HG03378 (cell line): ENCODE data around the gene ADGRG2.

Experiments used
- ATAC-seq: cut with Tn5 transposase; IDR thresholded peaks from one replicate; pipeline ENCODE4 v1.9.1; 2021; ENCODE audit warnings: mild to moderate bottlenecking, moderate library complexity; ENCODE audit not compliant: unreplicated experiment

ADGRG2 gene, protein sequence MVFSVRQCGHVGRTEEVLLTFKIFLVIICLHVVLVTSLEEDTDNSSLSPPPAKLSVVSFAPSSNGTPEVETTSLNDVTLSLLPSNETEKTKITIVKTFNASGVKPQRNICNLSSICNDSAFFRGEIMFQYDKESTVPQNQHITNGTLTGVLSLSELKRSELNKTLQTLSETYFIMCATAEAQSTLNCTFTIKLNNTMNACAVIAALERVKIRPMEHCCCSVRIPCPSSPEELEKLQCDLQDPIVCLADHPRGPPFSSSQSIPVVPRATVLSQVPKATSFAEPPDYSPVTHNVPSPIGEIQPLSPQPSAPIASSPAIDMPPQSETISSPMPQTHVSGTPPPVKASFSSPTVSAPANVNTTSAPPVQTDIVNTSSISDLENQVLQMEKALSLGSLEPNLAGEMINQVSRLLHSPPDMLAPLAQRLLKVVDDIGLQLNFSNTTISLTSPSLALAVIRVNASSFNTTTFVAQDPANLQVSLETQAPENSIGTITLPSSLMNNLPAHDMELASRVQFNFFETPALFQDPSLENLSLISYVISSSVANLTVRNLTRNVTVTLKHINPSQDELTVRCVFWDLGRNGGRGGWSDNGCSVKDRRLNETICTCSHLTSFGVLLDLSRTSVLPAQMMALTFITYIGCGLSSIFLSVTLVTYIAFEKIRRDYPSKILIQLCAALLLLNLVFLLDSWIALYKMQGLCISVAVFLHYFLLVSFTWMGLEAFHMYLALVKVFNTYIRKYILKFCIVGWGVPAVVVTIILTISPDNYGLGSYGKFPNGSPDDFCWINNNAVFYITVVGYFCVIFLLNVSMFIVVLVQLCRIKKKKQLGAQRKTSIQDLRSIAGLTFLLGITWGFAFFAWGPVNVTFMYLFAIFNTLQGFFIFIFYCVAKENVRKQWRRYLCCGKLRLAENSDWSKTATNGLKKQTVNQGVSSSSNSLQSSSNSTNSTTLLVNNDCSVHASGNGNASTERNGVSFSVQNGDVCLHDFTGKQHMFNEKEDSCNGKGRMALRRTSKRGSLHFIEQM

DNA sequence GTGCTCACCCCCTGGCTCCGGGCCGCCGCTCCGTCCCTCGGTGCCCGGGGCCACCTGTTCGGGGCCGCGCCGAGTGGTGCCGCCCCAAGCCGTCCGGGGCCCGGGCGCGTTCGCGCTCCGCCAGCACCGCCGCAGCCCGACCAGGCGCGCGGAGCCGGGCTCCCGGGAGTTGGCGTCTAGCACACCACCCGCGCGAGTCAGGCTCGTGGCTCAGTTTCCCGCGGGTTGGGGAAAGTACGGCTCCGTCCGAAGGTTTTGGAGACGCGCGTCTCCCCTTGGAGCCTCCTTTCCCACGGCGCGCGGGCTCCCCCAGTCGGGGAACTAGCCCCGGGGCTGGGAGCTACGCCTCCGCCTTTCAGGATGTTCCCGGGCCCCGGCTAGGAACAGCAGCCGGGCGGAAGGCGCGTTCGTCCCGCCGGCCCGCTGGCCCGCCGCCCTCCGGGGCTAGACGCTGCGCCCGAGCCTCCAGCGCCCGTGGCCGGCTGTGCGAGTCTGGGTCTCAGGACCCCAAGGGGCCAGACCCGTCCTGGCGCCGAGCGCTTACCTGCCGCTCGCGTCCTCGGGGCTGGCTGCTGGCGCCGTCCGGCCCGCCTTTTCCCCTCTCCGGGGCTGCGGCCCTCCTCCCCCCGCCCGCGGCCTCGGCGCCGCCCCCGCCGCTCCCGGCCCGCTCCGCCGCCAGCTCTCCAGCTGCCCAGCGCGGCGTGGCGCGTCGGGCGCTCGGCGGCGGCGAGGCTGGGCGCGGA, at the start of gene ADGRG2:
TSS of gene ADGRG2 (minus strand) at position 571 of the 743 bp plus-strand sequence. CDS start 53,634 bp downstream, outside the sequence.
- no peak for ATAC-seq

DNA sequence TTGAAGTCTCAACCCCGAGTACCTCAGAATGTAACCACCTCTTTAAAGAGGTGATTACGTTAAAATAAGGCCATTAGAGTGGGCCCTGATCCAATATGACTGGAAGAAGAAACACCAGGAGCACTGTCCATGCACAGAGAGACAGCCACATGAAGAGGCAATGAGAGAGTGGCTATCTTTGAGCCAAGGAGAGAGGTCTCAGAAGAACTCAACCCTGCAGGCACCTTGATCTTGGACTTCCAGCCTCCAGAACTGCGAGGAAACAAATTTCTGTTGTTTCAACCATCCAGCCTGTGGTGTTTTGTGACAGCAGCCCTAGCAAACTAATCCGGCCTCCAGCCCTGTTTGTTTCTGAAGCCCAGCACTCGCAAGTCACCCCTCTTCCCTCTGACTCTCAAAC, 46.3 kb upstream of the ADGRG2 start:
- no peak for ATAC-seq

DNA sequence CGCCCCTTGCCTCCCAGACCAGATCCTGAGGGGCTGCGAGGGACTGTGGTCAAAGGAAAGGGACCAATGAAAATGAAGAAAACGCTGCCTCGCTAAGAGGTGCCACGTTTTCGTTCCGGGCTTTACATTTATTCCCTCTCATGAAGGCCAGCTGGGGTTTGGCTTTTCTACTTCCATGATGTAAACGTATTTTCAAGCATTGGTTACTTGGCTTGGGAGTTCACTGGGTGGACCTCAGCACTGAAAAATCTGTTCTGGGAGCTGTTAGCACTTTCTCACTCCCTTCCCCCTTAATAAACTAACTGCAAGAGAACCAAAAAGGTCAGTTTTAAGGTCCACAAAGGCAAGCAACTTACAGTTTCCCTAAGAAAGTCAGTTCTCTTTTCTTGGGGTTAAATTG, 40.6 kb upstream of the ADGRG2 start:
- no peak for ATAC-seq

DNA sequence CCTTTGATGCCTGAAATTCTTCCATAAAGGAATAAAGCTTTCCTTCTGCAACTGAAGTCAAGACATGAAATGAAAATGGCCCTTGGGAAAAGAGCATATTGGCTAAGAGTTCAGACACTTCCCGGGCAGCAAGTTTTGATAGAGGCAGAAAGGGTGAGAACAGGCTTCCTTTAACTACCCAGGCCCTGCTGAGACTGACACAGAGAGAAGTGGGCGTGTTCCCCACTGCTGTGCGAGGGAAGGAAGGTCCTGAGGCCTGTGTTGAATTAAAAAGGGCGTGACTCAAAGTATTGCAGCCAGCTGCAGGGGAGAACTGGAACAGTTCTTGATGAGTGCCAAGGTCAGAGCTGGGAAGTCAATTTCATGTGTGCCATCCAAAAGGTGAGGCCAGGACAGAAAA, 33.9 kb upstream of the ADGRG2 start:
- ATAC-seq, result no peak

DNA sequence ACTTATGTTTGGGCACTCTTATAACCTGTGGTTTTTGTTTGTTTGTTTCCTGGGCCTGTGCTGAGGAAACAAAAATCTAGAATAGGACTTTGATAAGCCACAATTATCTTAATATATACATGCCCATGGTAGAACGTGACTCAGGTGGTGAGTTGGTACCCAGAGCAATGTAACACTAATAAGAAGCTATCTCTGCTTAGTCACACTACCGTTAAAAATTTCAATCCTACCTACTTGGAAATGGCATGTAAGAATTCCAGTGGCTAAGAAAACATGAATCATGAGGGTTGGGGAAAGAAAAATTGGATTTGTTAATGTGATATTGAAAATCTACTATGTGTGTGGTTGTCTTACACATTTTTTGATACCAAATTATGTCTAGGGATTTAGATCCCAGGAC, 30.5 kb upstream of the ADGRG2 start:
- ATAC-seq, result no peak

DNA sequence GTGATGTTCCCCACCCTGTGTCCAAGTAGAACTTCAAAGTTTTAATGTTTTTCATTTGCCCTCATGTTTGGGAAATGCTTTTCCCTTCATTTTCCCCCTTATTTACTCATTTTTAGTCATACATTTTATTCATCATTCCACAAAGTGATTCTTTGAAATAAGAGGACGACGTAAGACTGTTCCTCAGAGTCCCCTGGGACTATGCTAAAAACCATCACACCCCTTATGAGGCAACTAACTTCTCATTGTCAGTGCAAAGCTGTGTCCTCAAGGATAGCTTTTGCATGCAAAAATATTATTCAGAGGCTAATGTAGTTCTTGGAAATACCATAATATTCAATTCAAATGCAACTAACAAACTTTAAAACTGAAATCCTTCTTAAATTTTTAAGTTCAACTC, 14.8 kb upstream of the ADGRG2 start:
- ATAC-seq, result no peak

DNA sequence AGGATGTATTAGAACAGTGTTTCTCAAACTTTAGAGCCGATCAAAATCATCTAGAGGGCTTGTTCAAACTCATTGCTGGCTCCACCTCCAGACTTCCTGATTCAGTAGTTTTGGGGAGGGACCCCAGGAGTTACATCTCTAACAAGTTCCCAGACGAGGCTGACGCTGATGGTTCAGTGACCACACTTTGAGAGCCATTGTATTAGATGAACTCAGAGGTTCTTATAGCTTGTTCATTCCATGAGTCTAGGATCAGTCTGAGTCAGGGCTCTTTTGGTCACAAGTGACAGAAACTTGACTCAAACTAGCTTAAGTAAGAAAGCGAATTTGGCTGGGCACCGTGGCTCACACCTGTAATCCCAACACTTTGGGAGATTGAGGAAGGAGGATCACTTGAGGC, 11.5 kb upstream of the ADGRG2 start:
- ATAC-seq, result no peak

DNA sequence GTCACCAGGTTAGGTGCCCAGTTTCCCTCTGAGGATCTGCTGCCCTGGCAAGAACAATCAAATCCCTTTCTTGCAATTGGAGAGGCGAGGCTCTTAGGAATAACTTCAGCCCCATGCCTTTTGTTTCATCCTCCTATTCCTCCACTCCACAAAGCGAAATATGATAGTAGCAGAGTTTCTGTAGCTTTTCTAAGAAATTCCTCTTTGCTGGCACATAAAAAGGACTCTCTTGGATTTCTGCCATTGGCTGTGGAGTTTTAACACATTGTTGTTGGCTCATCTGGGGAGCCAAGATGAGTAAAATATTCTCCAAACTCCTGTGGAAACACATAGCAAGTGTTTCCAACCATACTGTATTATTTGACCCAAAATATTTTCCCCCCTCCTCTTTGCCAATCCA, 11.0 kb upstream of the ADGRG2 start:
- ATAC-seq, result no peak

DNA sequence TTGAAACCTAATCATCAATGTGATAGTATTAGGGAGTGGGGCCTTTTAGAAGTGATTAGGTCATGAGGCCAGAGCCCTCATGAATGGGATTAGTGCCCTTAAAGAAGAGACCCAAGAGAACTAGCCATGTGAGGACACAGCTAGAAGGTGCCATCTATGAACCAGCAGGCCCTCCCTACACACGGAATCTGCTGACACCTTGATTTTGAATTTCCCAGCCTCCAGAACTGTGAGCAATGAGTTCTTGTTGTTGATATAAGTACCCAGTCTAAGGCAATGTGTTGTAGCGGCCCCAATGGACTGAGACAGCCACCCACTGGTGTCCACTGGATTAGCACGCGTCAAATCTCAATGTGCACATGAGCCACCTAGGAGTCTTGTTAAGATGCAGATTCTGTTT, 8.4 kb upstream of the ADGRG2 start:
- ATAC-seq, result no peak

DNA sequence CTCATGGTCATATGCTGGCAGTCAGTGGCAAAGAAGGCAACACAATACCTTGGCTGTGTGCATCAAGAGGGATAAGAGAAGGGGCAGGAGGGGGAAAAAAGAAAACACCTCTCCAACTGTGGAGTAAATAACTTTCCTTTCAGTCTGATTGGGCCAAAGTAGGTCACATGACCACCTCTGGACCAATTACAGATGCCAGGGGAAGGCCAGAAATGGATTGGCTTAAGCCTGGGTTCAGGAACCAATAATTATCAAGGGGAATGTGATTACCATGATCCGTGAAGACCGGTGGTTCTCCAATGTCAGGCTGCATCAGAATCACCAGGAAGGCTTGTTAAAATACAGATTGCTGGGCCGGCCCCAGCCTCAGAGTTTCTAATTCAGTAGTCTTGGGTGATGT, 7.4 kb upstream of the ADGRG2 start:
- ATAC-seq, result no peak

DNA sequence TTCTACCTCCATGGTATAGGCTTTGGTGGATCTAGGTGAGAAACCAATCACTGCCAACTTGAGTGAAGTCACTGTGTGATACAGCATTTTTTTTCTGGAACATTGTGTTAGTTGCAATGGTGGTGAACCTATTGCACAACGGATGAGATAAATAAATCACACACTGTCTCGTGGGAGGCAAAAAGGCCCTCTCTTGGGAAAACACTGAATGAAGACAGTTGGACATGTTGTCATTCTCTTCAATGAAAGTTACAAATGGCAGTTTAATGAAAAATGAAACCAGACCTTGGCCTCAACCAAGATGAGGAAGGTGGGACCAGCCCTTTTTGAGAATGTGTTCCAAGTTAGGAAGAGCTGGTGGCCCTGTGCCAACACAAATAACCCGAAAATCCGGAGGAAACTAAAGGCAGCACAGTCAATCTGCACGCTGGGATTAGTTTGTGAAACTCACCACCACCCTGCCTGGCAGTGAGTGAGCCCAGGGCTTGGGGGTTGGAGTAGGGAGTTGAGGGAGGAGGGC, 5.4 kb upstream of the ADGRG2 start:
- no peak for ATAC-seq

DNA sequence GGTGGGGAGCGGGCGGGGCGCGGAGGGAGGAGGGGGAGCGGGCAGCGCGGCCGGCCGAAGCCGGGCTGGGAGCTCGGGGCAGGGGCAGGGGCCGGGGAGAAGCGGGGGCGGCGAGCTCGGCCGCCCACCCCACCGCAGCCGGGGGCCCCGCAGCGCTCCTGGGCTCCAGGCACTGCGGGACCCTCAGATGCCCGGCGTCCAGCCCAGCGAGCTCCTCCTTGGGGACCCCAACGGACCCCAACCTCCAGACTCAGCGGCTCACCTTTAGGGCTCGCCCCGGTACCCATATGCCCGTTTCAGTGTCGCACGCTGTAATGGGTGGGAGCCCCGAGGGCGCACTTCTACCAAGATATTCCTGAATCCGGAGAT, 357 bp upstream of the ADGRG2 start:
- ATAC-seq, result no peak

DNA sequence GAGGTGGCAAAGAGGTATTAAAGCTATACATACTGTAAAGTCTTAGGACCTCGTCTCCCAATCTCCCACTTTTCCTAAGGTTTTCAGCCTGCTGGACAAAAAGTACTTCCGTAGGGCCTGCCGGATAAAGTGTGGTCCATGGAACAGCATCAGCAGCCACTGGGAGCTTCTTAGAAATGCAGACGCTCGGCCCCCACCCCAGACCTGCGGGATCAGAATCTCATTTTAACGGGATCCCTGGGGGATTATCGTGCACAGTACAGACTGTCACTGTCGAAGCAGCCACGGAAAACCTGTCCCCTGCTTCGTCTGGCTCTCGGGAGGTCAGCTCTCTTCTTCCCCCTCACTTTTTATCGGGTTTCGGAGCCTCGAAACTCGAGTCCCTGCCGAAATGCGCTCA, 802 bp downstream of the ADGRG2 start:
- ATAC-seq, result no peak

DNA sequence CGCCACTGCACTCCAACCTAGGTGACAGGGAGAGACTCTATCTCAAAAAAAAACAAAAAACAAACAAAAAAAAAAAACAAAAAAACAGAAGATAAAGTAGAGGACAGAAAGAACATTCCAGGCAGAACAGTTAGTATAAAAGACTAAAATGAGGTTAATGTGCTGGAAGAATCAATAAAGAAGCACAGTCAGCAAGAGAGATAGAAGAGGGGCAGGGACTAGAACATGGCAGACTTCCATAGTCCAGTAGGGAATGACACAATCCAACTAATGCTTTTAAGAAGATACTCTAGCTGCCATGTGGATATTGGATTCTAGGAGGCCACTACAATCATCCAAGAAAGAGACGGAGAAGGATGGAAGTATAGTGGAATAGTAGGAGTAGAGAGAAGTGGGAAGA, 11.6 kb downstream of the ADGRG2 start:
- ATAC-seq, result no peak

DNA sequence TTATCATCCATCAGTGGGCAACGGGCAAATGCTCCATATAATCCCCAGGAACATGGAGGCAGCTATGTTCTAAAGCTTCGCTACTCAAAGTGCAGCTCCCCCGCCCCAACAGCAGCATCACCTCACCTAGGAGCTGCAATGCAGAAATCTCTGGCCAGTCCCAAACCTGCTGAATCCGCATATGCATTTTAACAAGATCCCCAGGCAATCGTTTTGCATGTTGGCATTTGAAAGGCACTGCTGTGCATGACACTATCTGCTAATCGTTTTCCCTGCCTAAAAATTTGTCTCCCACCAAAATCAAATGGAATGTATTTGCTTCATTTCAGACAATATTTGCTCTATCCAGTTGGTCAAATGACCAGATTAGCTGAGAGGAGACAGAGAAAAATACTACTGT, 15.2 kb downstream of the ADGRG2 start:
- no peak for ATAC-seq

DNA sequence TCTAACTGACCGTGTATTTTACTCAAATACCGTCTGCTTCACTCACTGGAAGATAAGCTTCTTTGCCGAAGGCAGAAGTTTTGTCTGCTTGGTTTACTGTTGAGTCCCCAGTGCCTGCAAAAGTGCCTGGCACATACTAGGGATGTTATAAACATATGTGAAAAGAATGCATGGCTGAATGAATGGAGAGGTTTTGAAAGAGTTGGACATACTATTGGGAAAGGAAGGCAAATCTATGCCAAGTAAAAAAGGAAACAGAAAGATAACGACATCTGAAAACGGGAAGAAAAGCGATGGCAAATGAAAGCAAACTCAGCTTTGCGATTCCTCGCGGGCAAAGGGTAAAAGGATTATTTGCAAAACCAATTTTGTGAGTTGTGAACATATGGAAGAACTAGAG, 21.7 kb downstream of the ADGRG2 start:
- ATAC-seq, result no peak

DNA sequence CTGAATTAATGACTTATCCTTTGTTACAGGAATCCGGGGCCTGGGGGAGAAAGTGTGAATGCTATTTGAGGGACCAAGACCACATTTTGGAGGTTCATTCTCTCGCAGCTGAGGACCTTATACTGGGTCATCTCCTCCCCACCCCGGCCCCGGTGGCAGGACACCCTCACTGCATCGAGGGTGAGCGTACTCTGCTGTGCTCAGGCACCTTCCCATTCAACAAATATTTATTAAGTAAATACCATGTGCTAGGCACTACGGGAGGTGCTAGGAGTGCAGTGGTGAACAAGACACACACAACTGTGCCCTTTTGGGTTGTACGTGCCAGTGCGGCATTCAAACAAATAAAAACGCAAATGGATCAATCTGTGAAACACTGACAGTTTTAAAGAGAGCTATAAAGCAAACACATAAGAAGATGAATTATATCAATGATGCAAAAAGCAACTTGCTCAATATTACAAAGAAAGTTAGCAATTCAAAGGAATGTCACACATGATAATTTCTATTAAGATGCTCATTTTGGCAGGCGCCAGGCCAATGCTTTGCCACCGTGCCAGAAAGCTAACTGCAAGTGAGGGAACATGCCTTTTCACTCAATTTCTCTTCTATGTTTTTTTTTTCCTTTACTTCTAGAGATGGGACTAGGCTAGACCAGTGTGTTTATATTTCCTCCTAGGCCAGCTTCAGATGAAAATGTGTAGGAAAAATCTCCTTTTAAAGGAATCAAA, 24.6 kb downstream of the ADGRG2 start:
- no peak for ATAC-seq

DNA sequence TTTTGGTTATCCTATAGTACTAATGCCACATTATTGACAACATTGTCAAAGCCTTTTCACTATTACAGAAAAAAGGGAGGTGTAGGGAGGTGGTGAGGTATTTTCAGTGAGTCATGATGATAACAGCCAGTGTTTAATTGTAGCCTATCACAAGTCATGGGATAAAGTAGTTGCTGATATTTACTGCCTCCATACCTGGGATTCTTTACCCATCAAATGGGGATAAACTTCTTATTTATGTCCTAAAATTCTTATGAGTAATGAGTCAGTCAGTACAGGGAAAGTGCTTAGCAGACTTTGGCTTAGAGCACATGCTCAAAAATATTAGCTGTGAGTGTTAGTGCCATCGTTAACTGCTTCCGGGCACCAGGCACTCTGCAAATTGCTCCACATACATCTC, 25.7 kb downstream of the ADGRG2 start:
- no peak for ATAC-seq

DNA sequence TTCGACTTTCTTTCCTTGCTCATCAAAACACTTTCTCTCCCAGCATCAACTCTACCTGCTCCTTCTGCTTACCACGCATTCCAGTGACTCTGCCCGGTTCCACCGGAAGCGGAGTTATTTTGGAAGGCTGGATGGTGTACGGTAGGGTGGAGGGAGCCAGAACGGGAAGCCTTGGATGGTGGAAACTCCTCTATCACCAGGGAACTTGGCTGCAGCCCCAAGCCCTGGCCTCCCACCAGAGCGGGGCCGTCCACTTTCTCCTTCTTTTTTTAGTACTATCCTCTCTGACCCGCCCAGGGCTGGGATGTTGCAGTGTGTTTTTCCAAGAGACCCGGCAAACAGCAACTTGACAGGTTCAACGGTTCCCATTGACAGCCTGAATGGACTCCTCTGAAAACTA, 27.6 kb downstream of the ADGRG2 start:
- no peak for ATAC-seq

DNA sequence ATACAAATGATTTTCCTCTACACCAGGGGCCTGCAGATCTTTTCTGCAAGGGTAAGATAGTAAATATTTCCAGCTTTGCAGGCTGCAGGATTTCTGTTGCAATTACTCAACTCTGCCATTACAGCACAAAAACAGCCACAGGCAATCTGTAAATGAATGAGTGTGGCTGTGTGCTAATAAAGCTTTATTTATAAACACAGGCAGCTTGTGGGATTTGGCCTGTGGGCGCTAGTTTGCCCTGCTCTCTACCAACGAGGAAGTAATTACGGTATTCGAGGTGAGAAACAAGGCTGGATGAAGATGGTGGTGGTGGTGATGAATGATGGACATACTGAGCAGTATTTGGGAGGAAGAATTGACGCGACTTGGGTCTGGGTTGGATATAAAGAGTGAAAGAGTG, 30.7 kb downstream of the ADGRG2 start:
- no peak for ATAC-seq
